ENCODE data around the gene HOXC4. TPM values are rescaled to one million over a fixed set of nuclear protein-coding genes. Genes with fewer than 3 reads are reported as not detected.
"Not testable (repeated sequence)": the region's sequence is repeated elsewhere in the genome, so short reads cannot be mapped to it uniquely, and the experiment has no call there.

HOXC4 gene
- total RNA-seq, 1 donor from 2014 or later, result 3.6 TPM

GRCh38 chr12:54041097-54041690 lies 12.4 kb upstream of the HOXC4 start:
- no peak for DNase-seq

GRCh38 chr12:54042033-54042432 lies 11.6 kb upstream of the HOXC4 start:
- DNase-seq, result not testable (repeated sequence)

- DNase-seq, result no peak
Observed at GRCh38 chr12:54042970-54043853, 10.4 kb upstream of the HOXC4 start.

- no peak for DNase-seq
Observed at GRCh38 chr12:54044425-54045103, 9.1 kb upstream of the HOXC4 start.

GRCh38 chr12:54045401-54045800 lies 8.2 kb upstream of the HOXC4 start:
- DNase-seq, result no peak

- no peak for DNase-seq
Observed at GRCh38 chr12:54045868-54046521, 7.6 kb upstream of the HOXC4 start.

- DNase-seq, result no peak
Observed at GRCh38 chr12:54046809-54047159, 6.9 kb upstream of the HOXC4 start.

GRCh38 chr12:54047160-54047963 lies 6.3 kb upstream of the HOXC4 start:
- no peak for DNase-seq

GRCh38 chr12:54047964-54048303 lies 5.7 kb upstream of the HOXC4 start:
- DNase-seq, result no peak

GRCh38 chr12:54048406-54049093 lies 5.1 kb upstream of the HOXC4 start:
- no peak for DNase-seq

- DNase-seq, result no peak
Observed at GRCh38 chr12:54049108-54049507, 4.5 kb upstream of the HOXC4 start.

- DNase-seq, result no peak
Observed at GRCh38 chr12:54050482-54050810, 3.2 kb upstream of the HOXC4 start.

GRCh38 chr12:54051026-54051842 lies 2.4 kb upstream of the HOXC4 start:
- DNase-seq, result no peak

GRCh38 chr12:54051874-54052437 lies 1.7 kb upstream of the HOXC4 start:
- no peak for DNase-seq

GRCh38 chr12:54052438-54053002 lies 1.1 kb upstream of the HOXC4 start:
- no peak for DNase-seq

GRCh38 chr12:54053003-54053750 lies 458 bp upstream of the HOXC4 start:
- no peak for DNase-seq

GRCh38 chr12:54054742-54055194 lies 1.1 kb downstream of the HOXC4 start:
- DNase-seq, result no peak

GRCh38 chr12:54055552-54055951 lies 1.9 kb downstream of the HOXC4 start:
- DNase-seq, result no peak

GRCh38 chr12:54056110-54056509 lies 2.5 kb downstream of the HOXC4 start:
- DNase-seq, result no peak
